ENCODE results near the gene RPLP2.
A peak's percentile ranks its signal among the peaks of the same experiment; 100 is the strongest.

Gene RPLP2

GRCh38 chr11:842370-843002 lies 32.7 kb downstream of the RPLP2 start, which contains the start of the genes POLR2L and TSPAN4:
Gene POLR2L, minus strand, starts transcription at chr11:842529. Its CDS starts 21 bp downstream, at chr11:842508.
Gene TSPAN4, plus strand, starts transcription at chr11:842852. Its CDS starts 7,453 bp downstream, at chr11:850305.
- TF ChIP-seq ZNF274 (IDR thresholded peaks at IDR 0.05; ENCODE audit: low read depth, low read length) (no peak), YY1 (IDR thresholded peaks at IDR 0.05; ENCODE audit: insufficient read depth, insufficient read length) (peak; percentile 32)
- Histone ChIP-seq H3K9me3 (ENCODE audit: insufficient read depth, low read length) (no peaks in the 10 kb centered on the region), H3K9ac (ENCODE audit: insufficient read length, low read depth) (peak within 1 kb of the TSS; percentile 99), H3K36me3 (ENCODE audit: insufficient read depth, insufficient read length, low read length) (peaks cover 44% of the 10 kb centered on the region), H3K4me3 (ENCODE audit: insufficient read length, low read depth) (peak within 1 kb of the TSS; percentile 98), H3K4me1 (ENCODE audit: insufficient read depth, insufficient read length) (peaks cover 51% of the 10 kb centered on the region), H3K27me3 (ENCODE audit: insufficient read depth, insufficient read length) (no peaks in the 10 kb centered on the region)
- peak; percentile 88 for DNase-seq (ENCODE audit: low read depth, low spot score)

GRCh38 chr11:843086-843734 lies 33.4 kb downstream of the RPLP2 start:
- Histone ChIP-seq H3K4me1 (ENCODE audit: insufficient read depth, insufficient read length) (peaks cover 52% of the 10 kb centered on the region), H3K36me3 (ENCODE audit: insufficient read depth, insufficient read length, low read length) (peaks cover 42% of the 10 kb centered on the region), H3K27me3 (ENCODE audit: insufficient read depth, insufficient read length) (no peaks in the 10 kb centered on the region), H3K4me3 (ENCODE audit: insufficient read length, low read depth) (peak overlapping the region; percentile 80), H3K9ac (ENCODE audit: insufficient read length, low read depth) (peak overlapping the region; percentile 99), H3K9me3 (ENCODE audit: insufficient read depth, low read length) (no peaks in the 10 kb centered on the region)
- TF ChIP-seq YY1 (IDR thresholded peaks at IDR 0.05; ENCODE audit: insufficient read depth, insufficient read length), result no peak
- no peak for TF ChIP-seq SUZ12 (IDR thresholded peaks at IDR 0.05; ENCODE audit: extremely low read depth, insufficient read depth, insufficient read length)
- no peak for TF ChIP-seq ZNF274 (IDR thresholded peaks at IDR 0.05; ENCODE audit: low read depth, low read length)
- DNase-seq (ENCODE audit: low read depth, low spot score), result no peak

- H3K36me3 ChIP-seq (ENCODE audit: insufficient read depth, insufficient read length, low read length), result peaks cover 34% of the 10 kb centered on the region
- DNase-seq (ENCODE audit: low read depth, low spot score), result peak; percentile 97
- H3K4me1 ChIP-seq (ENCODE audit: insufficient read depth, insufficient read length), result peaks cover 50% of the 10 kb centered on the region
- no peaks in the 10 kb centered on the region for H3K9me3 ChIP-seq (ENCODE audit: insufficient read depth, low read length)
- peak overlapping the region; percentile 99 for H3K9ac ChIP-seq (ENCODE audit: insufficient read length, low read depth)
- no peak for TF ChIP-seq SUZ12 (IDR thresholded peaks at IDR 0.05; ENCODE audit: extremely low read depth, insufficient read depth, insufficient read length)
- no peaks in the 10 kb centered on the region for H3K27me3 ChIP-seq (ENCODE audit: insufficient read depth, insufficient read length)
- peak overlapping the region; percentile 80 for H3K4me3 ChIP-seq (ENCODE audit: insufficient read length, low read depth)
These were observed 34.3 kb downstream of the RPLP2 start for GRCh38 chr11:843818-844692.

- TF ChIP-seq ZNF274 (IDR thresholded peaks at IDR 0.05; ENCODE audit: low read depth, low read length), result no peak
- no peak for TF ChIP-seq SUZ12 (IDR thresholded peaks at IDR 0.05; ENCODE audit: extremely low read depth, insufficient read depth, insufficient read length)
- no peak for TF ChIP-seq YY1 (IDR thresholded peaks at IDR 0.05; ENCODE audit: insufficient read depth, insufficient read length)
- Histone ChIP-seq H3K27me3 (ENCODE audit: insufficient read depth, insufficient read length) (no peaks in the 10 kb centered on the region), H3K9ac (ENCODE audit: insufficient read length, low read depth) (peak overlapping the region; percentile 83), H3K4me1 (ENCODE audit: insufficient read depth, insufficient read length) (peaks cover 42% of the 10 kb centered on the region), H3K36me3 (ENCODE audit: insufficient read depth, insufficient read length, low read length) (peaks cover 25% of the 10 kb centered on the region), H3K4me3 (ENCODE audit: insufficient read length, low read depth) (peak overlapping the region; percentile 80), H3K9me3 (ENCODE audit: insufficient read depth, low read length) (no peaks in the 10 kb centered on the region)
- peak; percentile 90 for DNase-seq (ENCODE audit: low read depth, low spot score)
These were observed 35.2 kb downstream of the RPLP2 start for GRCh38 chr11:844693-845644.

GRCh38 chr11:845872-846495 lies 36.2 kb downstream of the RPLP2 start:
- peaks cover 15% of the 10 kb centered on the region for H3K36me3 ChIP-seq (ENCODE audit: insufficient read depth, insufficient read length, low read length)
- TF ChIP-seq YY1 (IDR thresholded peaks at IDR 0.05; ENCODE audit: insufficient read depth, insufficient read length) (no peak), SUZ12 (IDR thresholded peaks at IDR 0.05; ENCODE audit: extremely low read depth, insufficient read depth, insufficient read length) (no peak), ZNF274 (IDR thresholded peaks at IDR 0.05; ENCODE audit: low read depth, low read length) (no peak)
- H3K9ac ChIP-seq (ENCODE audit: insufficient read length, low read depth), result peak overlapping the region; percentile 83
- H3K27me3 ChIP-seq (ENCODE audit: insufficient read depth, insufficient read length), result no peaks in the 10 kb centered on the region
- H3K9me3 ChIP-seq (ENCODE audit: insufficient read depth, low read length), result no peaks in the 10 kb centered on the region
- H3K4me1 ChIP-seq (ENCODE audit: insufficient read depth, insufficient read length), result peaks cover 39% of the 10 kb centered on the region
- DNase-seq (ENCODE audit: low read depth, low spot score), result no peak
- no peak overlapping the region for H3K4me3 ChIP-seq (ENCODE audit: insufficient read length, low read depth)

GRCh38 chr11:846496-847098 lies 36.8 kb downstream of the RPLP2 start:
- peaks cover 12% of the 10 kb centered on the region for H3K36me3 ChIP-seq (ENCODE audit: insufficient read depth, insufficient read length, low read length)
- TF ChIP-seq YY1 (IDR thresholded peaks at IDR 0.05; ENCODE audit: insufficient read depth, insufficient read length), result no peak
- TF ChIP-seq SUZ12 (IDR thresholded peaks at IDR 0.05; ENCODE audit: extremely low read depth, insufficient read depth, insufficient read length), result no peak
- no peak for TF ChIP-seq ZNF274 (IDR thresholded peaks at IDR 0.05; ENCODE audit: low read depth, low read length)
- no peak for DNase-seq (ENCODE audit: low read depth, low spot score)

More at GRCh38 chr11:846496-847098, 36.8 kb downstream of the RPLP2 start:
- Histone ChIP-seq H3K9me3 (ENCODE audit: insufficient read depth, low read length) (no peaks in the 10 kb centered on the region), H3K4me1 (ENCODE audit: insufficient read depth, insufficient read length) (peaks cover 40% of the 10 kb centered on the region), H3K27me3 (ENCODE audit: insufficient read depth, insufficient read length) (no peaks in the 10 kb centered on the region), H3K4me3 (ENCODE audit: insufficient read length, low read depth) (no peak overlapping the region), H3K9ac (ENCODE audit: insufficient read length, low read depth) (peak overlapping the region; percentile 83)

All from NT2/D1 (cell line).